Activated CD8-positive, alpha-beta memory T cell treated with anti-CD3 and anti-CD28 coated beads, Interleukin-2, amount 50 U/mL, for 4 hours (primary cell): ENCODE data around the gene ZC3H12D.
A peak's percentile ranks its signal among the peaks of the same experiment; 100 is the strongest.
"Not testable (repeated sequence)": the region's sequence is repeated elsewhere in the genome, so short reads cannot be mapped to it uniquely, and the experiment has no call there.

ENCODE experiments used
- DNase-seq: peaks from one replicate; pipeline ENCODE4 v3.0.0-alpha.2; 2020

ZC3H12D gene

DNA sequence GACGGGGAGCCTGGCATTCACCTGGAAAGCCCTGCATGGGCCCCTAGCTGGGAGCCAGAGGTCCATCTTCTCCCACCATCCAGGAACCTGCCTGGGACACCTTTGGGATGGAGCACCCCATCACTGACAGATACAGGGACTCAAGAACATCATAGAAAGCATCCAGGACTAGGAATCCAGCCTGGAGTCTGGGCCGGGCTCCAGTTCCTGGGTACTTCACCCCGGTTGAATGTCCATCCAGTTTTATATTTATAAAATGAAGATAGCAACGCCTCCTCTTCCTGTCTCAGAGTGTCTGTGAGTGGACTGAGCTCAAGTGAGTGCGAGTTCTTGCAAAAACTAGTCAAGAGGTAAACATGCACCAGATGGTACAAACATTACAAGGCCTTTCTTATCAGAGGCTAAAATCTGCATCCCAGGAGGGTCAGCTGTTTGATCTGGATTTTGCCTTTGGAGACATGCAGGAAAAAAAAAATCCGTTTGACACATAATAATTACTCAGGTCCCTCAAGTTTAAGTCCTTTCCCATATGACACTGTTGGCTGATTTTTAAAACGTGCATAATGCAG, 27.4 kb downstream of the ZC3H12D start:
- no peak for DNase-seq

DNA sequence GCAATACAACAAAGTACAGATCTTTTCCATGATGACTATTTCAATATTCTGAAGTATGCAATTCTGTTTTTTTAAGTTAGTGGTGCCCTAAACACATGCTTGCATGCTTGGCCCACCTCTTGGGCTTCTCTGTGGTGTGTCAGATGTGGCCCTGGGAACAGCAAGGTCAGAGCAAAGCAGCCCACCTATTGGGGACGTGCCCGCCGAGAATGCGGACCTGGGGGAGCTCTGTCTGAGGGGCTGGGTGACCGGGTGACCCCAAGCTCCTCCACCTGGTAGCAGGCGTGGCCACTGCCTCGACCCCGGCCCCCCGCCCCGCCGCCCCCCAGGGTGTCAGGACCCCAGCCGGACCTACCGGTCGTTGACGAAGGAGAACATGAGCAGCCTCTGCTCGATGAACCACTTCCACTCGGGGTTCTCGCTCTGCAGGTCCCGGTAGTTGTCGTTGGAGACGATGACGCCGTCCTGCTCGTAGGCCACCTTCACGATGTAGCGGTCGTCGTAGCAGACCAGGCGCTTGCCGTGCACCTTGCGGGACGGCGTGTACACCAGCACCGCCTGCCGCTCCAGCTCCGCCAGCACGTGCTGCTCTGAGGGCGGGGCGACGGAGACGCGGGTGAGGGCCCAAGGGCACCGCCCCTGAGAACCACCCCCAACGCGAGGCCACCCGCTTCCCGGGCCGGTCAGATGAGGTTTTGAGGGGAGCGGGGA, 28.3 kb downstream of the ZC3H12D start:
- DNase-seq: no peak

DNA sequence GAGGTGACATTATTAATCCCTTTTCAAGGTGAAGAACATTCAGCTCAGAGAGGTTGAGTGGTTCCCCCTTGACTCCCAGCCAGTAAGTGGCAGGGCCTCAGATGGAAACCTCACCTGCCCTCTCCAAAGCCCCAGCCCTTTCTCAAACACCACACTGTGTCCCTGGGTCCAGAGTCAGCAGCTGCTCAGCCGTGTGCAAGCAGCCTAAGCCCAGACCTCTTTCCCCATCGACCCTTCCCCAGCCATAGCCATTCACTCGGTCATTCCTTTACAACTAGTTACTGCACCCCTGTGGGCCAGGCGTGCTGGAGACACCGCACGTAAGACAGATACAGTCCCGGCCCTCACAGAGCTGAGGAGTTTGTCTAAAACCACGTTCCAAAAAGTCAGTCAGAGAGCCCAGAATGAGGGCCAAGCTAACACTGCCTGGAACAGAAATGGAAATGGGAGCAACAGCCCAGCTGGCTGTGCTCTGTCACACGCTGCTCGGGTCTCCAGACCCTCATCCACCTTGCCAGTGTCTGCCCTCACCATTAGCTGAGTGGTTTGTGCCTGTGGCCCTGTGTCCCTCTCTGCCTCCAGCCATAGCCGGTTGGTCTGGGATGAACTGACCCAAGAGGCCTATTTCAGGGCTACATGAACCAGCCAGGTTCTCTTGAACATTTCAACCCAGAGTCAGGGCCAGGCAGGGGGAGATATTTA, 29.6 kb downstream of the ZC3H12D start:
- DNase-seq: no peak

DNA sequence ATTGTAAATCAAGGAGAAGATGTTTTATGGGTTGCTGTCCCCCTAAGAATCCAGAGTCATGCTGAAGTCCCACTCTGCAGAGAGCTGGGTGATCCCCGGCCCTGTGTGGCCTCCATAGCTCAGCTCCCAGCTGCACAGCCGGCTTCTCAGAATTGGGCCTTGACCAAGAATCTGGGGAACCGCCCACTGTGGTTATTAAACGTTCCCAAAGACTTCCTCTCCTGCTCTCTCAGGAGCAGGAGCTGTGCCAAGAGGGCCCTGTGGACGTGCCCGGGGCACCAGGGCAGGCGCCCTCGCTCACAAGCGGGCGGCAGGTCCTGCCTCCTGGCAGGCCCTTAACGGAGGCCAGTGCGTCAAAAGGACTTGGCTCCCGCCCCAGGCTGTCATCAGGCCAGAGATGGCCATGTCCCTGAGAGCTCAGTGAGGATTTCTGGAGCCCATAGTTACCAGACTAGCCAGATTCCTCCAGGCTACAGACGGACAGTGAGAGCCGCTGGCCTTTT, 30.4 kb downstream of the ZC3H12D start:
- DNase-seq: no peak

DNA sequence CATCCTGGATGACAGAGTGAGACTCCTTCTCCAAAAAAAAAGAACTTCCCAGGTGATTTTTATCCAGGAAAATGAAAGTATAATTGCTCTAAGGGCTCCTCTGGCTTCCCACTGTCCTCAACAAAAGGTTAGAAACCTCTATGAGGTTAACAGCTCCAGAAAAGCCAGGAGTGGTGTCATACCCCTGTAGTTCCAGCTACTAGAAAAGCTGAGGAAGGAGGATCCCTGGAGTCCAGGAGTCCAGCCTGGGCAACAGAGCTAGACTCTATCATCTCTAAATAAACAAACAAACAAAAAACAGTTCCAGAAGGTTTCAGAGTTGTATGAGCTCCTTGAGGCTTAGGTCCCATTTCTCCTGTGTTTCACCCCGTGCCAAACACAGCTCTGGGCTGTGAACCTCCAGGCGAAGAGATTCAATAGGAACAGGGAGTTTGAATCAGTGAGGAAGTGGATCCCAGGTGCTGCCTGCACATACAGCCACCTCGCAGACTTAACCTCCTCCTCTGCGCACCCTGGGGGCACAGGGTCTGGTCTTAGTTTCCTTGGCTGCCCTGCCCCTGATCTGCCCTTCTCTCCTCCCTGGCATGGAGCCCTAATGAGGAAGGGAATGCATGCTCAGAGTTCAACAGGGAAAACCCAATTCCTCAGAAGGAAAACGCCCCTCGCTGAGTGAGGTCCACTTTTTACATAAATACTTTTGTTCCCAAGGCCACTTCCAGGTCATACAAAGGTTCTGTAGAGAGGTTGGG, 31.0 kb downstream of the ZC3H12D start:
- no peak for DNase-seq

DNA sequence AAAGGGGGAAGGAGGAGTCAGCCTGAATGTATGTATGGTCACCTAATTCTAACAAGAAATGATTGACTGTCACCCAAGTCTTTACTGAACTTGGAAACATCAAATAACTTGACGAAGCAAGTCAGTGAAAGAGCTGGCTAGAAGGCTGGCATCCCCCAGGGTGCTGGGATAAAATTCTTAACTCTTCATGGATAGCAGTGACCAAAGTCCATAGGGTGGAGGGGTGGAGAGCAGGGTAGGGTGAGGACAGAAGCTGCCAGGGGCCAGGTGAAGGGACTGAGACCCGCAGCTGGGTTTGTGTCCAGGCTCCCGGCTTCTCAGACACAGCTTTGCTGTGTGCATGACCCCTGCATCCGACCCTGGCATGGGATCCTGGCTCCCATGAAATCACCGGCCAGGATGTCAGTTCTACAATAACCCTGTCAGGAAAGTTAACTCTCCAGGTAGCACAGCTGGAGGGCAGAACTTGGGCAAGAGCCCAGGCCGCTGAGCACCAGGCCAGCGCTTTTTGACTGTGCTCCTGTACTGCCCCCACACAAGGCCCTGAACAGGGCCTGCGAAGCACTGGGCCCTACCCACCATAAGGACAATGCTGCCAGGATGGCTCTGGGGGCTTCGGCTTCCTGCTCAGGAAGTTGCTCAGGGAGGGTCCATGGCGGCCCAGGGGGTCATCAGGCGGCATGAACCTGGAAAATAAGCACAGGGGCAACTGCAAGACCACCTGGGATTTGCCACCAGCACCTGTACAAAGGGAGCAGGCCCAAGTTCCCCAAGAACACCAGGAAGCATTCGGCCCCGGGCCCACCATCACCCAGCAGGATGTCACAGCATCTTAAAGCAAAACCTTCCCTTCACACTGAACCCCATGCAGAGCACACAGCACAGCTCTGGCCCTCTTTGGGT, 32.5 kb downstream of the ZC3H12D start:
- no peak for DNase-seq

DNA sequence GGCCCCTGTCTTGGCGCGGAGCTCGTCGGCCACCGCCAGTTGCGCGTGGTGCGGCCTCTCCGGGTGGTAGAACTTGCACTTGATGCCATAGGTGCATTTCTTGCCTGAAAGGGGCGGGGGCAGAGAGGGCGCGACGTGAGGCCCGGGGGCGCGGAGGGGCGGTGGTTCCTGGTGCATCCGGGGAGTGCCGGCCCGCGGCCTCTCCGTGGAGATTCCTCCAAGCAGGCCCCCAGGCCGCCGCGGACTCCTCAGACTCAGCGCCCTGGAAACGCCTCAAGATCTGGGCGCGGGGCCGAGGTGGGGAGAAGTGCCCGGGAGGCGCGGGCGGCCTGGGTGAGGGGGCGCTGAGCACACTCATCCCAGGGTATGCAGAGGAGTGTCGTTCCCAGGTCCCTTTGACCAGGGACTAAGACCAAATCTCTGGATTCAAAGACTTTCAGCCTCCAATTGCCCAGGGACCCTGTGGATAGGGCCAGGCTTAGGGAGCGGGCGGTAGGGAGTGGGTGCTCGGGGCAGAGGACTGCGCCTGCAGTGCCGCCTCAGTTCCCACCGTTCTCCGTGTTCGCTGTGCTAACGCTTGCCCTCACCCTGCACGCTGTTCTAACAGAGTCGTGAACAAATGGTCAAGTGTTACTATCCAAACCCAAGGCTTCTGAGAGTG, 33.3 kb downstream of the ZC3H12D start:
- DNase-seq: peak; percentile 44

DNA sequence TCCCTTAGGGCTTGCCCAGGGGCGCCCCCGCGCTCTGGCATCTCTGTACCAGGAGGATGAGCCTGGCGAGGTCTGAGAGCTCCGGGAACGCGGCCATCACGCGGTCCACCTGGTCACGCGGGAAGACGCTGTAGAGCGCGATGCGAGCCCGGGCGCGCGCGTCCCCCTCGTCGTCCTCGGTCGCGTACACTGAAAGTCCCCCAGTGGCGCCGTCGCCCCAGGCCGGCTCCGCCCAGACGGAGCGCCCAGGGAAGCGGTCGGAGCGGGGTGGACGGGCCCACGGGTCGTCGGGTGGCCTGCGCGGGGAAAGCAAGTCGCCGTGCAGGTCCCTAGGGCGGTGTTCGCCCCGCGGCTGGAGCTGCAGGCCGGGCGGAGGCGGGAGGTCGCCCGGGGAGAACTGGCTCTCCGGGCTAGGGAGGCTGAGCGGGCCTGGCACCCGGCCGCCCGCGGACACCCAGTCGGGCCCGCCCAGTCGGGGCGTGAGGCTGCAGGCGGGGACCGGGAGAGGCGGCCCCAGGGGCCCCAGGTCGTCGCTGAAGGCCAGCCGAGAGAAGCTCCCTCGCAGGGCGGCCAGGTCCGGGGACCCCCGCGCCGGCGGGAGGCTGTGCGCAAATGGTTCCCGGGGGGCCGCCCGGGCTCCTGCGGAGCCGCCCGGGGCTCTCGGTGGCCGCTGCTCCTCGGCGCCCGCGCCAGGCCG, 34.0 kb downstream of the ZC3H12D start:
- peak; percentile 21 for DNase-seq

DNA sequence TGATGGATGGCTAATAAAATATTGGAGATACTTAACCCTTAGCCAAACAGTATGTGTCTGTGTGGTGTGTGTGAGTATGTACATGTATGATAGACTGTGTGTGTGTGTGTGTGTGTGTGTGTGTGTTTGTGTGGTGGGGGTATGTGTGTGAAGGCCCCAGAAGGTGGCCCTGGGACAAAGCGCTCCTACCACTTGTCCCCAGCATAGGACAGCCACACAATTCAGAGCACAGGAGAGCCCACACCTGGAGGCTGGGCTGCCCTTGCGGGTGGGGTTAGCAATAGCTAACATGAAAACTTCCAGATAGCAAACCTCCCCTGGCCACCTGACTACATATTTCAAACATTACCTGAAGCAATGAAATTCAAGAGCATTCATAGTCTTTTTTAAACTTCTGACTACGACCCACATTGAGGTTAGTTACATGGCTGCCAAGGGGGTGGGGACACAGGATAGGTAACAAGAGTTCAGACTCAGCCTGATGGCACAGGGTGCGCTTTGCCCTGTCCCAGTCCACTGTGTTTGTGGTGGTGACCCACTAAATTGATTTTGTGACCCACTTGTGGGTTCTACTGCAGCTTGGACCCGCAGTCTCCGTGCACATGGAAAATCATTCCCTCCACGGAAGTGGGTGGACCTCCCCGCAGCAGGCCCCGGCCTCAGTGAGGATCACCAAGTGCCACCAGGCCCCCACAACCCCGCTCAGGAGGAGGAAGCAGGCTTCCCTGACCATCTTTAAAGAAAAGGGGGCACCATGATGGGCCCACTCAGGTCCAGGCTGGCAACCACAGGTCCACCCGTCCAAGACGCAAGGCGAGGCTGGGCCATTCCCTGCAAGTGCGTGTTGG, 34.8 kb downstream of the ZC3H12D start:
- no peak for DNase-seq

DNA sequence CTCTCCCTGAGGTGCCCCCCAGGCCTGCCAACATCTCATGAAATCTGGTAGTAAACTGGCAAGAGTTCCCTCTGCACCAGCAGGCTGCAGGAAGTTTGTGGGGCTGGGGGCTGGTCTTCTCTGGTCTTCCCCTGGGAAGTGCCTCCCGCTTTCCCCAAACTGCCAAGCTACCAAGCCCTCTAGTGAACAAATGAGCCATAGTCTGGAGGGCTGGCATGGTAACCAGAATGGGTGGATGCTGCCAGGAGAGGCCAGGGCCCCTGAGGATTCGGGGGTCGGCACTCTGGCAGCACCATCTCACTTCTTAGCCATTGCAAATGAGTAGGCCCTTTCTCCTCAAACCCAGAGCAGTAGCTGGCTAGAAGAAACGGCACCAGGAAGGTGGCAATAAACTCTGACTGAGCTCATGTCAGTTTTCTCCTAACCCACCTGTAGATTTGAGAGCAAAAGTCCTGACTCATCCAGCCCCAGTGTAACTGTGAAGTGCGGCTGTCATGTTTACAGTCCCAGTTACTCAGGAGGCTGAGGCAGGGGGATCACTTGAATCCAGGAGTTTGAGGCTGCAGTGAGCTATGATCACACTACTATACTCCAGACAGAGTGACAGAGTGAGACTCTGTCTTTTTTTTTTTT, 35.9 kb downstream of the ZC3H12D start:
- peak; percentile 7 for DNase-seq

DNA sequence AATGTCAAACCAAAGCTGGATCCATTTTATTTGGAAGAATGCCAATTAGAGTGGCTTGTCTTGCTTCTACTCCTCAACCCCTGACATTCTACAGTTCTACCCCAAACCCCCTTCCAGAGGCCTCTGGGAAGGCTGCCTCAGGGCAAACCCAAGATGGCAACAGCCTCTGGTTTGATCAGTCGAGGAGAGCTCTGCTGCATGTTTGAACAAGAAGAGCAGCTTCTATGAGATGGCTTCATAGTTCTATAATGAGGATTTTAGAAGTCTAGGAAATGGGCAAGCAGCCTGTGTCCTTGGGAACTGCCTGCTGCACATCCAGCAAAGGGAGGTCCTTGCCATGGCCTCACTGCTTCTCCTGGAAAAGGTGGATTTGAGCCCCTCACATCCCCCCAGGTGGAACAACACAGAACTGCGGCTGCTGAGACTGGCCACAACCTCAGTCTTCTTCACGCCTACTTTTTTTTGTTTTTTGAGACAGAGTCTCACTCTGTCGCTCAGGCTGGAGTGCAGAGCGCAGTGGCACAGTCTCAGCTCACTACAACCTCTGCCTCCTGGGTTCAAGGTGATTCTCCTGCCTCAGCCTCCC, 37.9 kb downstream of the ZC3H12D start:
- DNase-seq: no peak

DNA sequence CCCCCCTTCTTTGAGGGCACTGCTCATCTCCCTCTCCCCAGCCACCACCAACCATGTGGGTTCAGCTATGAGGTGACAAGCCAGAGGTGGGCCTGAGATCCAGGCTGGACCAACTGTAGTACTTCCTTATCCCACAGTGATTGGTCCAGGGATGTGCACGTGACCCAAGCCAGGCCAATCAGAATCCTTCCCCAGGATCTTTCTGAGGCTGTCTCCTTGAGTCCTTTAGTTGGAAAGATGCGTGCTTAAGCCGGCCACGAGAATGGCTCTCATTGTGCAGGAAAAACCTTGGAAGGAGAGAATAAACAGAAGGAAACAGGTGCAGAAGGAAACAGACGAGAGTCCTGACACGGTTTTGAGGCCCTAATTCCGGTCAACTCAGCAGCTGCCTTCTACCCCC, 39.2 kb downstream of the ZC3H12D start:
- DNase-seq: no peak

DNA sequence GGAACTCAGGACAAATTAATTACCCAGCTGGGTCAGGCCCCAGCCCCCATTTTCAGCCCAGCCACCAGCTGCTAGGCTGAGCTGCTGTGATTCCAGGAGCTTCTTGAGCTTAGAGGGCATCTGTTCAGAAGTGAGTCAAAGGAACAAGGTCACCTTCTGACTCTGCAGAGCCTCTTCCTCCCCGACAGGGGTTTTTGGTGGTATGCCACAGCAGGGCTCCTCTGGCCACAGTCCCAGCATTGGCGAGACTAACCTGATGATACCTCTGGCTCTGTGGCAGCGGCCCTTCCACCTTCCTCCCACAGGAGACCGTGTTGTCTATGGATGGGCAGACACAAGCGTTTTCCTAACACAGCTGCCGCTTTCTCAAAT, 39.7 kb downstream of the ZC3H12D start:
- no peak for DNase-seq

DNA sequence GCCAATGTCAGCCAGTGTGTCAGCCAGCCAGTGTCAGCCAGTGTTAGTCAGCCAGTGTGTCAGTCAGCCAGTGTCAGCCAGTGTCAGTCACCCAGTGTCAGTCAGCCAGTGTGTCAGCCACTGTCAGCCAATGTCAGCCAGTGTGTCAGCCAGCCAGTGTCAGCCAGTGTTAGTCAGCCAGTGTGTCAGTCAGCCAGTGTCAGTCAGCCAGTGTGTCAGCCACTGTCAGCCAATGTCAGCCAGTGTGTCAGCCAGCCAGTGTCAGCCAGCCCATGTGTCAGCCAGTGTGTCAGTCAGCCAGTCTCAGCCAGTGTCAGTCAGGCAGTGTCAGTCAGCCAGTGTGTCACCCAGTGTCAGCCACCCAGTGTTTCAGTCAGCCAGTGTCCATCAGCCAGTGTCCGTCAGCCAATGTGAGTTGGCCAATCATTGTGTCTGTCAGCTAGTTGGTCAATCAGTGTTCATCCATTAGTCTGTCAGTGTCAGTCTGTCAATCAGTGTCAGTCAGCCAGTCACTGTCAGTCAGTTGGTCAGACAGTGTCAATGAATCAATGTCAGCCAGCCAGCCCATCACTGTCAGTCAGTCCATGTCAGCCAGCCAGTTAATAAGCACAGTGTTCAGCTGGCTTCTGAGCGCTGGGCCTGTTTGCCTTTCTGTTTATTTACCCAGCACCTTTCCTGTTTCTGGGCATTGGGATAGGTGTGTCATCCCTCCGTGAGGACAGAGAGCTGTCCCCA, 40.3 kb downstream of the ZC3H12D start:
- not testable (repeated sequence) for DNase-seq

DNA sequence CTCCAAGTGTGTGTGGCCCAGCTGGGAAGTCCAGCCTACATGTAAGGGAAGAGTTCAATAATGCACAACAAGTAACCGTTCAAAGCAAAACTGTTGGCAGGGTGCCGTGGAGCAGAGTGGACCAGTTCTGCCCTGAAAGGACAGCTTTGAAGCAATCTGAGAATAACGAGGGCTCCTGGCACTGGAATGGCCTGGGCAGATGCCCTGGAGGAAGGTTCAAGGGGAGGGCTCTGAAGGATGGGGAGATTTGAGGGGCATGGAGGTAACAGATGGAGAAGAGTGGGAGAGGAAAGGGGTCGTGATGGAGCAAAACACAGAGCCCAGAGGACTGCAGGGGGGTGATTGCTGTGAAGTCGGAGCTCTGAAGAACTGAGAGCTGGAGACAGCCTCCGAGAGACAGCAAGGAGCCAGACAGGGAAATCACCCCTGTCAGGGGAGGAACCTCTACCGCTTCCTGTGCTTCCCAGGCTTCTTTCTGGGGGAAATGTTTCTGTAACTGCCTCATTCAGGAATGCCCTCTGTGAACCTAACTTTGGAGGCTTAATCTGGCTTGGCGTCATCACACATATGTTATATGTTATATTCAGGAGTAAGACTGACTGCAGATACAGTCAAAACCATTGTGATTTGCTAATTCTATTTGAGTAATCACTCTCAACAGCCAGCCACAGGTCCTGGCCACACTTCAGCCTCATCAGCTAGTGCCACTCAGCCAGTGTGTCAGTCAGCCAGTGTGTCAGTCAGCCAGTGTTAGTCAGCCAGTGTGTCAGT, 41.2 kb downstream of the ZC3H12D start:
- DNase-seq: no peak

DNA sequence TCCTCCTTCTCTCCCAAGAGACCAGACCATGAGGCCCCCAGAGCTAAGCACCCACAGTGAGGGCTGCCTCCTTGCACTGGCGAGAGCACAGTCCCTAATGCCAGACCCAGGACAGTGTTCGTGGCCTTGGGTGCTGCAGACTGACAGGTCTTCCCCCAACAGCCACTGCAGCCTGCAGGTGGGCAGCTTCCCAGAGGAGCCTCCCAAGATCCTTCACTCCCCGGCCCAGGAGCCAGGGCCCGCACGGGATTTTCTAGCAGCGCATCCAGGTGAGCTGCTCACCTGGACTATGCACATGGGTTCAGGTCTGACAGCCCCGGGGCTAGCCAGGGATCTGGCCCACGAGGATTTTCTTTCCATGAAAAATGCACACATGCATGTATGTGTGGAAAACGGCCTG, 43.1 kb downstream of the ZC3H12D start:
- no peak for DNase-seq
